NB4 (cell line): ENCODE data around the gene FANCI.

Experiments used
- MYC ChIP-seq: IDR thresholded peaks from 2 replicates; pipeline ENCODE4 v1.6.1; 2011; ENCODE audit warnings: low read depth, low read length
- TF ChIP-seq, protein P1 (sequence below): IDR thresholded peaks from one replicate; pipeline ENCODE4 v1.5.1; 2012; ENCODE audit warnings: low read depth, low read length

DNA sequence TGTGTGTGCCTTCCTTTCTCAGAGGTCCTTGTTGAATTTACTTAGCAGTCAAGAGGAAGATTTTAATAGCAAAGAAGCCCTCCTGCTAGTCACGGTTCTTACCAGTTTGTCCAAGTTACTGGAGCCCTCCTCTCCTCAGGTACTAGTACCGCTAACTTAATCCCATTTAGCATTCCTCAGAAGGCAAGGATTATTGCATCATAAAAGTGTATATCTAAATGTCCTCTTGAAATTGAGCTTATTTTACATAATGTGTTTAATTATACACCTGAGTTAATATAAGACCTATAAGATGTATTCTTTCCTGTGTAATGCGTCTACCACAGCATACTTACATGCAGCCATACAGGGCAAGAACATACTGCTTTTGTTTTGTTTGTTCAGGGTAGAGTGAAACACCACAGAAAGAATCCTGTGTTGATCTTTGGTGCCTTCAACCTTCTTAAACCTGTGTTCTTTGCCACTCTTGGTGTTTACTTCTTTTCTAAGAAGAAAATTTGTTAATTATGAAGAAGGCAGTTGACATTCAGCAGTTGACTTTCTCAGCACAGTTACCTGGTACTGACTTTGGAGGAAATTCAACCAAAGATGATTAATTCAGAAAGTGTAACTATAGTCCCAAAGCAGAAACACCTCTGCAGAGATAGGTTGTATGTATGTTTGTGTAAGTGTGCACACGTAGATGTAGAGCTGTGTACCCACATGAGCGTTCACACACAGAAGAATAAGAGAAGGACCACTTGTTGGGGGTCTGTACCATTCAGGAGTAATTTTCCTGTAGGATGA is 57.7 kb downstream of the FANCI start:
- TF ChIP-seq, protein P1, sequence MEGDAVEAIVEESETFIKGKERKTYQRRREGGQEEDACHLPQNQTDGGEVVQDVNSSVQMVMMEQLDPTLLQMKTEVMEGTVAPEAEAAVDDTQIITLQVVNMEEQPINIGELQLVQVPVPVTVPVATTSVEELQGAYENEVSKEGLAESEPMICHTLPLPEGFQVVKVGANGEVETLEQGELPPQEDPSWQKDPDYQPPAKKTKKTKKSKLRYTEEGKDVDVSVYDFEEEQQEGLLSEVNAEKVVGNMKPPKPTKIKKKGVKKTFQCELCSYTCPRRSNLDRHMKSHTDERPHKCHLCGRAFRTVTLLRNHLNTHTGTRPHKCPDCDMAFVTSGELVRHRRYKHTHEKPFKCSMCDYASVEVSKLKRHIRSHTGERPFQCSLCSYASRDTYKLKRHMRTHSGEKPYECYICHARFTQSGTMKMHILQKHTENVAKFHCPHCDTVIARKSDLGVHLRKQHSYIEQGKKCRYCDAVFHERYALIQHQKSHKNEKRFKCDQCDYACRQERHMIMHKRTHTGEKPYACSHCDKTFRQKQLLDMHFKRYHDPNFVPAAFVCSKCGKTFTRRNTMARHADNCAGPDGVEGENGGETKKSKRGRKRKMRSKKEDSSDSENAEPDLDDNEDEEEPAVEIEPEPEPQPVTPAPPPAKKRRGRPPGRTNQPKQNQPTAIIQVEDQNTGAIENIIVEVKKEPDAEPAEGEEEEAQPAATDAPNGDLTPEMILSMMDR: no peak
- TF ChIP-seq MYC: no peak
